Measurements from ENCODE around the gene DNAJC3.
"Not testable (repeated sequence)": the region's sequence is repeated elsewhere in the genome, so short reads cannot be mapped to it uniquely, and the experiment has no call there.

DNAJC3 gene

DNA sequence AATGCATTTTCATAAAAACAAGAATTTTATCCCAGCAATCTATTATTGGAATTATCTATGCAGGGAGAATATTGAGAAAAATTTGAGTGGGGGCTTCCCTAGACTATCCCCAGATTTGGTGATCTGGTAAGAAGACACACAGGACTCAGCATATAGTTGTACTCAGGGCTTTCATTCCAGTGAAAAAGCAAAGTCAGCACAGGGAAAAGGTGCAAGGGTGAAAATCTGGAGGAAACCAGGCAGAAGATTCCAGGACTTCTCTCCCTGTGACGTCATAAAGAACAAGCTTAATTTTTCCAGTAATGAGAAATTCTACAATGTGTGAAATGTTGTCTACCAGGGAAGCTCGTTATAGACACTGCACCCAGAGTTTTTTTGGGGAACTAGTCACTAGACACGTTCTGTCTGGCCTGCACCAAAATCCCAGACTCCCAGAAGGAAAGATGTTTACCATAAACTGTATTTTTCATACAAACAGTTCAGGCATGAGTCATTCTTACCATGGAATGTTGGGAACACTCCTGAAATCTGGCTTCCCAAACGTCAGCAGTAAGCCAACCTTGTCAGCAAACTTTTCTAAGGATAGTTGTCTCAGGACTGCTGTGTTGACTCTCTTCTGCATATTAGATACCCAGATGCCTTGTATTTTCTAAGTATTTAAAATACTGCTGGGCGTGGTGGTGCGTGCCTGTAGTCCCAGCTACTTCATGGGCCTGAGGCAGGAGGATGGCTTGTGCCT, 107.4 kb downstream of the DNAJC3 start:
- no peak for DNase-seq

DNA sequence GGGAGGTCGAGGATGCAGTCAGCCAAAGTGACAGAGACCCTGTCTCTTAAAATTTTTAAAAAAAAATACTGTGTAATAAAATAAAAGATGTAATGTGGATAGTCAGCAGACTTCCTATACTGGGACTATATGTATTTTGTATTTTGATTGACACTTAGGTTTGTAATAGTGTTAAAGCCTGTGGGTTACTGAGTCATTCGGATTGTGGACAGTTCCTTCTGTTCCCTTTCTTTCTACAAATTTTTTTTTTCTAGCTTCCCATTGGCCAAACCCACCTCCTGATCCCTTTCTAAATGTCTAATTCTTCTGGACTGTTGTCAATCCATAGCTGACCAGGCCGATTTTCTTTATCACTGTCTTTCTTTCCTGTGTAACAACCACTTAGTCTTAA, 108.0 kb downstream of the DNAJC3 start:
- no peak for DNase-seq

DNA sequence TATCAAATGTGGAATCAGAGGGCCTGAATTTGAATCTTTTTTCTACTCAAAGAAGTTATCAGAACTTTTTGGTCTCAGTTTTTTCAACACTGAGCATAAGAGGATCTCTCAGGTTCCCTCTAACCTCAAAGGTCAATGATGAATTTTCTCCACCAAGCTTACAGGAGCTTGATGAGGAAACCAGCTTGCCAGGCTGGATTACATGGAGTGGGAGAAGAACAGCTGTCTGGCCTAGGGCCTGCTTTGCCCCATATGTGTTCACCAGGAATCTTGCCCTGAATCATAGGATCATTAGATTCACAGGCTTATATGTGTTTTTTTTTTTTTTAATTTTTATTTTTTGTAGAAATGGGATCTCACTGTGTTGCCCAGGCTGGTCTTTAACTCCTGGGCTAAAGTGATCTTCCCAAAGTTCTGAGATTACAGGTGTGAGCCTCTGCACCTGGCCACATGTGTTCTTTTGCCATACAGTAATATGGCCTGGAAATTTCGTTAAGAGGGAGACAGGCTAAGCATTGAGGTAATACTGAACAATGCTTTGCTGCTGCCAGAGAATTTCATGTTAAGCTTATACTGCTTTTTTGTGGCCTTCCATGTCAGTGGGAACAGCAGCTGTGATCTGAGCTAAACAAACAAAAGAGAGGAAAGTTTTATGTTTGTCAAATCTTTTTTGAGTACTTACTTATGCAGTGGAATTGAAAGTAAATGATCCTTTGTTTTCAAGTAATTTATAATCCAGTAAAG, 110.6 kb downstream of the DNAJC3 start:
- no peak for DNase-seq

DNA sequence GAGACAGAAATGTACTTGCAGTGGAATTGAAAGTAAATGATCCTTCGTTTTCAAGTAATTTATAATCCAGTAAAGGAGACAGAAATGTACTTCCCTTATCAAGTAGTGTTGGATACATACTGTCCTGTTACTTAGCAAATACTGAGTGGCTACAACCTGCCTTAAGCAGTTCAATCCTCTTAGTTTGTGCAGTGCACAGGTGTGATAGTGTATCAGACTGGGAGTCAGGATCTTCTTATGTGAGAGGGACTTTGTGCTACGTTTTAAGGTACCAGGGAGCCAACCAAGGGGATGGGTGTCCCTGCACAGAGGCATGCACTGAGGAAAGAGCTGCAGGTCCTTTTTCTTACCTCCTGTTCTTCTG, 111.1 kb downstream of the DNAJC3 start:
- no peak for DNase-seq

DNA sequence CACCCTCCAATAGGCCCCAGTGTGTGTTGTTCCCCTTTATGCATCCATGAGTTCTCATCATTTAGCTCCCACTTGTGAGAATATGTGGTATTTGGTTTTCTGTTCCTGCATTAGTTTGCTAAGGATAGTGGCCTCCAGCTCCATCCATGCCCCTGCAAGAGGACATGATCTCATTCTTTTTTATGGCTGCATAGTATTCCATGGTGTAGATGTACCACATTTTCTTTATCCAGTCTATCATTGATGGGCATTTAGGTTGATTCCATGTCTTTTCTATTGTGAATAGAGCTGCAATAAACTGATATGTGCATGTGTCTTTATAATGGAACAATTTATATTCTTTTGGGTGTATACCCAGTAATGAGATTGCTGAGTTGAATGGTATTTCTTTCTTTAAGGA, 112.4 kb downstream of the DNAJC3 start:
- DNase-seq = not testable (repeated sequence)

DNA sequence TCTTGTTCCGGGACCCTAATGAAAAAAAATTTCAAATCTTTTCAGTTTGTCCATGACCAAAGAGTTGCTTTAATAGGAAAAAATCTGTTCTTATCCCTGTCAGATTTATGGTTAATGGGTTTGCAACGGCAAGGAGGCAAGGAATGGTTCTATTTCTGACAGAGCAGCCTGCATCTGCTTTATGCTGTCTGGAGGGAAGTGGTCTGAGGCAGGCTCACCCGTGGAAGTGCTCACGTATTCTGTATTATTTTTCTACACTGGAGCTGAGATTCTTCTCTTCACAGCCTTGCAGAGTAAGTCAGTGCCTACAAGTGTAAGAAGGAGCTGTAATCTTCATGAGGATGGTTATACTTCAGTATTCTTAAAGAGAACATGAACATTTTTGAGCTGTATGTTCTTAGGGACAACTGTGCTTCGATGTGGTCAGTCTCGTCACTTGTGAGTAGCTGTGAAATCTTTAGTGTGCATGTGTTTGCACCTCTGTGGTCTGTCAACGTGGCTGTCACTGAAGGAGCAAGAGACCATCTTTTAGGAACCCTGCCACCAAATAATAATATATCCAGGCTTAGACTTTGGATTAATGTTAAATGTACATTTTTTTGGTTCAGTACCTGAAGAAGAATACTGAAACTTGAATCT, 114.3 kb downstream of the DNAJC3 start:
- no peak for DNase-seq

DNA sequence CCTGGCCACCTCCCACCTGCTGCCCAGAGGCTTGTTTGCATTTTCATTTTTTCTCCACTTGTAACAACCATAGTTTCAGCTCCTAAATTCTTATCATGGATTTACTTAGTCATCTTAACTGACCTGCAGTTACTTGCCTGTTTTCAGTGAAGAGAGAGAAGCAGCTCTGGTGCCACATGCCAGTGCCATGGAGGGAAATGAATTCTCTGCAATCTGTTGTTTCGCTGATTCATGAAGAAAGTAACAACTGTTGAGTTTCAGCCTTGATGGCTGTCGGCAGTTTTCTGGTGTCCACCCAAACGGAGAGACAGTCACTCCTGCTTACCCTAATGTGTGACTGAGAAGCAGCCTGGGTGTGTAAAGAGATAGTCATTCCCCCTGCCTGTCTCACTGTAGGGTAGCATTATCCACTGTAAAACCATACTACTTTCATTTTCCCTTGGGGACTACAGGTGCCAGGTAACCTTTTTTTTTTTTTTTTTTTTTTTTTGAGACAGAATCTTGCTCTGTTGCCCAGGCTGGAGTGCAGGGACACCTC, 116.1 kb downstream of the DNAJC3 start:
- DNase-seq = no peak

DNA sequence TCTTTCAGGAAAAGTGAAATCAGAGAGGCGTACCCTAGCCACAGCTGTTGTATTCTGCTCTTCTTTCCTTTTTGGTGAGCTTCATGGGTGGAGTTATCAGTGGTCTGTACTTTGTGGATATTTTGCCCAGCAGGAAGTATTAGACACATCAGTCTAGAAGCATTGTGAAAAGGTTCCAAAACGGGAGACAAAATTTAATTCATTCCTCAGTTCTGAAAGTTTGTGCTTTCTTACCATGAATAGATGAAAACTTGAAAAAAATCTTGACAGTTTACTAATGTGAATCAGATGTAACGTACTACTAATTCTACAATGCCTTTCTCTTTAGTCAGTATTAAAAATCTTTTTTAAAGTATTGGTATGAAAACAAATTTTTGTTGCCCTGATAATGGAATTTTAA, 116.8 kb downstream of the DNAJC3 start:
- no peak for DNase-seq

DNA sequence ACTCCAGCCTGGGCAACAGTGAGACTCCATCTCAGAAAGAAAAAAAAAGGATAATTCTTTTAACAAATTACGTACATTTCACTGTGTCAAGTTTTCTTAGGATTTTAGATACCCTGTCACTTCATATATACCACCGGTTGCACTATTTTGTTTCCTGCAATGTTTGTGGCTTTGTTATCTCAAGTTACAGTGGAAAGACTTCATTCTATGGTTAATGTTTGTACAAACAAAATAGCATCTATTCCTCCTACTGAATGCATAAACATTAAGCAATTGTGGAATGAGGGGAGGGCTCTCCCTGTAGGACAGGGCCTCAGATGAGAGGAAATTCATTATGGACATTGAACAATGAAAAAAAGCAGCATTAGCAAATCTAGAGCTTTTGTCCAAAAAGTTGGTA, 120.1 kb downstream of the DNAJC3 start:
- no peak for DNase-seq

DNA sequence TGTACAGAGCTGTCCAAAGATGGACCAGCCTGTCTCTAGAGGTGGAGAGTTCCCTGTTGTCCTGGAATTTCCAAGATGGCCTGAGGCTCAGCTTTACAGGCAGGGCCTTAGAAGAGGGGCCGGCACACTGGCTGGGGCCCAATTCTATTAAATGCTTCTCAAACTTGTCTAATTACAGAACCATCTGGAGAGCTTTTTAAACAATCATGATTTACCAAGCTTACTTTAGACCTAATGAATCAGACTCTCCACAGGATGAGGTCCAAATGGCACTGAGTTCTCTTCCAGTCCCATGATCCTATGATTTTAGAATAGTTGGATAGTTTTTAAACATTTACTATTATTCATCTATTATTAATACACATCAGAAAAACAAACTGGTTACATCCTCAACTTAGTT, 123.5 kb downstream of the DNAJC3 start:
- DNase-seq = peak; percentile 69

DNA sequence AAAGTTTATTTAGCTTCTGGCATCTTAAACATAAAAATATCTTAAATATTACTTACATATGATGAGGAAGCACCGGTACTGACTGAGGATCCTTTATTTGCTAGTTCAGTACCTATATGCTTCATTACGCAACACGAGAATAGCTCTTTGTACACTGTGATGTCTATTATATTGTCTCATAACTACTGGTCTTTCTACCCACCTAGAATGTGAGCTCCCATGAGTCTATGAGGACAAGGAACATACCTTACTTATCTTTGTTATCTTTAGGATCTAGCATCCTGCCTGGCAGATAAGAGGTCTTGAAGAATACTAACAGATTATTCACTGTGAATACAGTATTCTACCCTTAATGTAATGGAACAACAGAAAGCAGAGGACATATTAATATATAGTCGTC, 124.9 kb downstream of the DNAJC3 start:
- no peak for DNase-seq

DNA sequence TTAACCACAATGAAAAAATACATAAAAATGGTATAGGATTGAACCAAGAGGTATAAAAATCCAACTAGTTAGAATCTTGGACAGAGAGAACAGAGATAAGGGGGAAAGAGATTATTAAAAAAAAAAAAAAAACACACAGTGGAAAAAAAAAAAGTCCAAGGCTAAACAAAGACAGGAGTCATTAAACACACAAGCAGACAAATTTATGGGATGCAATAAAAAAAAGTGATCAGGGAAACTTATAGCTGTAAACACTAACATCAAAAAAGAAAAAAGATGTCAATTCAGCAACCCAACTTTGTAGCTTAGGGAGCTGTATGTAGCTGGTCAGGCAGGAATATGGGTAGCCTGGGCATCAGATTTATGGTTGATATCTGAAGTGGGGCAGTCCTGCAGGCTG, 129.0 kb downstream of the DNAJC3 start:
- DNase-seq = no peak

DNA sequence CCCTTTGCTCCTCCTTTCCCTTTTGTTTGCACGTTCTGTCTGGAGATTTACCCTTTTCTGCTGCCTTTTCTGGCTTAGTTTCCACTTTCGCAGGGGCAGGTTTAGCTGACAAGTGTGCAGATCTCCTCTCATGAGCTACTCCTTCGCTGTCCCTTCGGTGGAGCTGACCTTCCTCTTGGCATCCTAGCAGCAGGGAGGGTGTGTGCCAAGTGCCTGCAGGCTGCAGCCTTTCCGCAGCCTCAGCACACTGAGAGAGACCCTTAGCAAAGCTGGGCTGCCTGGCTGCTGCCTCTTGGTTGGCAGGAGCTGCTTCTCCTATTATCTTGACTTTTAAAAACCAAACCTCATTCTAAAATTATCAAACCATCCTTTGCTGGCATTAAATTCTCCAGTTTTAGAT, 132.5 kb downstream of the DNAJC3 start:
- DNase-seq = no peak

DNA sequence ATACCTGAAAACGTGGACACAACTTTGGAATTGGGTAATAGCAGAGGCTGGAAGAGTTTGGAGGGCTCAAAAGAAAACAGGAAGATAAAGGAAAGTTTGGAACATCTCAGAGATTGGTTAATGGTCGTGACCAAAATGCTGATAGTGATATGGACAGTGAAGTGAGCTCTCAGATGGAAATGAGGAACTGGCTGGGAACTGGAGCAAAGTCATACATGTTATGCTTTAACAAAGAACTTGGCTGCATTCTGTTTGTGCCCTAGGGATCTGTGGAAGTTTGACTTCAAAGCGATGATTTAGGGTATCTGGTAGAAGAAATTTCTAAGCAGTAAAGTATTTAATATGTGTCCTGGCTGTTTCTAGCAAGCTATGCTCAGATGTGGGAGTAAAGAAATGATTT, 136.2 kb downstream of the DNAJC3 start:
- DNase-seq = no peak

DNA sequence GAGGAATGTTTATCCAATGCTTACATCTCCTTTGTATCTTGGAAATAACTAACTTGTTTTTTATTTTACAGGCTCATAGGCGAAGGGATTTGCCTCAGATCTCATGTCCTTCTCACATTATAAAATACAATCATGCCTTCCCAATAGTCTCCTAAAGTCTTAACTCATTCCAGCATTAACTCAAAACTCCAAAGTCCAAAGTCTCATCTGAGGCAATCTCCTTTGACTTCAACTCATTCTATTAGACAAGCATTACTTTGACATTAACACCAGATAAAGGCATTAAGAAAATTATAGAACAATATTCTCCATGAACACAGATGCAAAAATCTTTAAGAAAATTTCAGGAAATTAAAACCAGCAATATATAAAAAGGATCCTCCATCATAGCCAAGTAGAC, 137.6 kb downstream of the DNAJC3 start:
- DNase-seq = no peak

DNA sequence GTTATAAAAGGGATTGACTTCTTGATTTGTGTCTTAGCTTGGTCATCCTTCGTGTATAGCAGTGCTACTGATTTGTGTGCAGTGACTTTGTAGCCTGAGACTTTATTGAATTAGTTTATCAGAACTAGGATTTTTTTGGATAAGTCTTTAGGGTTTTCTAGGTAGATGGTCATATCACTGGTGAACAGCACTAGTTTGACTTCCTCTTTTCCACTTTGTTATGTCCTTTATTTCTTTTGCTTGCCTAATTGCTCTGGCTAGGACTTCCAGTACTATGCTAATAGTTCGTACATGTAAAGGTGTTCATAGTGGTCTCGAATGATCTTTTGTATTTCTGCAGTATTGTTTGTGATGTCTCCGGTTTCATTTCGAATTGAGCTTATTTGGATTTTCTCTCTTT, 145.4 kb downstream of the DNAJC3 start:
- no peak for DNase-seq

DNA sequence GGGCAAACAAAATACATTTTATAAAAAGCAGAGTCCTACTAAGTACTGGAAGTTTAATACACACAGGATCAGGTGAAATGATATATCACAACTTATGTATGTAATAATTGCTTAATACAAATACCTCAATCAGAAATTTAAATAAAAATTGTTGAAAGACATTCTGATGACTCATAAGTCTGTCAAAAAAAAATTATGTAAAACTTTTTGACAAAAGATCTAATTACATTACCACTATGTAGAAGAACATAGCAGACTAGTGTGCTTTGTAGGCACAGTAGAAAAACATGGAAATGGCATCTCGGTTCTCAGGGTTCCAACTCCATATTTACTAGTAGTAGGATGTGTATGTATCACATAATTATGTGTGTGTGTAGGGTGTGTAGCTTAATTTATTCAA, 156.2 kb downstream of the DNAJC3 start:
- DNase-seq = no peak

DNA sequence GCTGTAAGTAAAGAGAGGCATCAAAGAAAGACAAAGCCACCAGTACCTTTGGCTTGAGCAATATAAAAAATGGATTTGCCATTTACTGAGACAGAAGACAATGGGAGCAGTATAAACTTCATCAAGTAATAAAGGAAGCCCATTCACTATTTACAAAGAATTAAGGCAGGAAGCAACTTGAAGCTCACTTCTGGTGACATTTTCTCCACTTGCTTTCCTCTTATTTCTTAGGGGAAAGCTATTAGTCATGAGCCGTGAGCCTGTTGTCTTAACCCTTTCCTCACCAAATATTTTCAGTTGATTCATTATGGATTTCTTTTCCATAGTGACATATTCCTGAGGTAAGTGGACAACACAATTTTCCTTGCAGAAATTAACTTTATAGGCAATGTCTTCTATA, 156.8 kb downstream of the DNAJC3 start:
- DNase-seq = peak; percentile 29

DNA sequence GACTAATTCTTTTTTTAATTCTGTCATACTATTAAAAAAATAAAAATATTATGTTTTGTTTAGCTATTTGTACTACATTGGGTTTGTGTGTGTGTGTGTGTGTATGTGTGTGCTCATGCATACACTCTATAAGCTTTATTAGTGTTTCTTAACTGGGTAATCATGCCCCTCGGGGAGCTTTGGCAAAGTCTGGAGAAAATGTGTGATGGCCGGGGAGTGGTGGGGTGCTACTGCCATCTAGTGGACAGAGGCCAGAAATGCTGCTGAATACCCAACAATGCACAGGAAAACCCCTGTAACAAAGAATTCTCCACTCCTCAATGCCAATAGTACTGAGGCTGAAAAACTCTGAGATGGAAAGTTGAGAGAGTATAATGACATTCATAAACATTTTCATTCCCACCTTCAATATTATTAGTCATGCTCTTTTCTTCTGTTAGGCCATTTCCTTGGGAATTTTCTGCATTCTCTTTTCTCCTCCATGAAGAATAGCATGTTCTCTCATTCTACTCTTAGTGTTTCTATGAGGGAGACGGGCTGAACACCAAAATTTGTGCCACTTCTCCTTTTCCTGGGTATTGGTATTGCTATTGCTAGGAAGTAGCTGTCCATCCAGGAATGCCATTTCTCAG, 157.3 kb downstream of the DNAJC3 start:
- DNase-seq = peak; percentile 77

DNA sequence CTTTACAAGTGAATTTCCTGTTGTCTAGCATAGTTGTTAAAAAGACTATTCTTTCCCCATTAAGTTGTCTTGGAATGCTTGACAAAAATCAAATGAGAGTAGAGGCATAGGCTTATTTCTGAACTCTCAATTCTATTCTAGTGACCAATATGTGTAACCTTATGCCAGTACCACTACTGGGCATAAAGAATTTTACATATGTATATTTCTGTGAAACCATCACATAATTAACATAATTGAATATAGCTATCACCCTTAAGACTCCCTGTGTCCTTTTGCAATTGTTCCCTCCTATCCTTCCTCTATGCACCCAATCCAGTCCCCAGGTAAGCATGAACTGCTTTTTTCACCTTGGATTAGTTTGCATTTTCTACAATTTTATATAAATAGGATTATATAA, 165.0 kb downstream of the DNAJC3 start:
- DNase-seq = no peak

DNA sequence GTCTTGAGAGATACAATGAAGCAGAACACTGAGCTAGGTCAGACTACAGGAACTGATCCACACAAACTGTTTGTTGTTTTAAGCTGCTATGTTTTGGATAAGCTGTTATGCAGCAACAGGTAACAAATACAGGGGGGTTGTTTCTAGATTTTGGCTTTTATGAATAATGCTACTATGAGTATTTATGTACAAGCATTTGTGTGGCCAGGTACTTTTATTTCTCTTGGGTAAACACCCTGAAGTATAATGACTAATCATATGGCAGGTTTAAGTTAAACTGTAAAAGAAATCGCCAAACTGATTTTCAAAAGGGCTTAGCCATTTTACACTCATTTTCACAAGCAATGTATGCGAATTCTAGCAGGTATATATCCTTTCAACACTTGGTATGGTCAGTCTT, 166.0 kb downstream of the DNAJC3 start:
- DNase-seq = no peak
